GM12872 (cell line): ENCODE measurements around the gene KRT73.

Source experiments
- TF ChIP-seq, protein P1 (sequence below): IDR thresholded peaks from 3 replicates; pipeline ENCODE4 v1.5.1; 2011; ENCODE audit warnings: low read depth, mild to moderate bottlenecking, low read length, moderate library complexity; ENCODE audit not compliant: insufficient read depth

The KRT73 gene

GRCh38 chr12:52651726-52652261, 33.4 kb upstream of the KRT73 start, which contains the start of gene KRT2:
Gene KRT2, minus strand, starts transcription at chr12:52652211. Its CDS starts 69 bp downstream, at chr12:52652142.
- TF ChIP-seq, protein P1, sequence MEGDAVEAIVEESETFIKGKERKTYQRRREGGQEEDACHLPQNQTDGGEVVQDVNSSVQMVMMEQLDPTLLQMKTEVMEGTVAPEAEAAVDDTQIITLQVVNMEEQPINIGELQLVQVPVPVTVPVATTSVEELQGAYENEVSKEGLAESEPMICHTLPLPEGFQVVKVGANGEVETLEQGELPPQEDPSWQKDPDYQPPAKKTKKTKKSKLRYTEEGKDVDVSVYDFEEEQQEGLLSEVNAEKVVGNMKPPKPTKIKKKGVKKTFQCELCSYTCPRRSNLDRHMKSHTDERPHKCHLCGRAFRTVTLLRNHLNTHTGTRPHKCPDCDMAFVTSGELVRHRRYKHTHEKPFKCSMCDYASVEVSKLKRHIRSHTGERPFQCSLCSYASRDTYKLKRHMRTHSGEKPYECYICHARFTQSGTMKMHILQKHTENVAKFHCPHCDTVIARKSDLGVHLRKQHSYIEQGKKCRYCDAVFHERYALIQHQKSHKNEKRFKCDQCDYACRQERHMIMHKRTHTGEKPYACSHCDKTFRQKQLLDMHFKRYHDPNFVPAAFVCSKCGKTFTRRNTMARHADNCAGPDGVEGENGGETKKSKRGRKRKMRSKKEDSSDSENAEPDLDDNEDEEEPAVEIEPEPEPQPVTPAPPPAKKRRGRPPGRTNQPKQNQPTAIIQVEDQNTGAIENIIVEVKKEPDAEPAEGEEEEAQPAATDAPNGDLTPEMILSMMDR = no peak

GRCh38 chr12:52650520-52651081, 32.2 kb upstream of the KRT73 start:
- TF ChIP-seq, protein P1 = no peak

- TF ChIP-seq, protein P1 = no peak
Observed at GRCh38 chr12:52649066-52649465, 30.7 kb upstream of the KRT73 start.

DNA sequence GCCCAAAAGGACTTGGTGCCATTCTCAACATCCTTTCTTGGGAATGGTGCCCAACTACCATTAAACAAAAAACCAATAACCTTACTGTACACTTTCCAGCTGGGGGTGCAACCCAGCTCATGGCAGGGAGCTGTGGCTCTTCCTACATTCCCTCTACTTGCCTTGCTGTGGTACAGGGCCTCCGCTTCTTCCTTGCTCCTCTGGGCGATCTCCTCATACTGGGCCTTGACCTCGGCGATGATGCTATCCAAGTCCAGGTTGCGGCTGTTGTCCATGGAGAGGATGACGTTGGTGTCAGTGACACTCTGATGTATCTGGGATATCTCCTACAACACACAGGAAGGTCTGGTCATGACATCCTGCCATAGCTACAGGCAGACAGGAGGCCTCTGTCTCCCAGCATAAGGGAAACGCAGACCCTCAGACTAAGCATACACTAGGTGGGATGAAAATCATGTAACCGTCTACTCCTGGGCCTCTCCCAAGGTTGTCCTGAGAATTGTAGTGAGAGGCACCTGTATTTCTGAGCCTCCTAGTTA, 29.7 kb upstream of the KRT73 start:
- TF ChIP-seq, protein P1 = no peak

DNA sequence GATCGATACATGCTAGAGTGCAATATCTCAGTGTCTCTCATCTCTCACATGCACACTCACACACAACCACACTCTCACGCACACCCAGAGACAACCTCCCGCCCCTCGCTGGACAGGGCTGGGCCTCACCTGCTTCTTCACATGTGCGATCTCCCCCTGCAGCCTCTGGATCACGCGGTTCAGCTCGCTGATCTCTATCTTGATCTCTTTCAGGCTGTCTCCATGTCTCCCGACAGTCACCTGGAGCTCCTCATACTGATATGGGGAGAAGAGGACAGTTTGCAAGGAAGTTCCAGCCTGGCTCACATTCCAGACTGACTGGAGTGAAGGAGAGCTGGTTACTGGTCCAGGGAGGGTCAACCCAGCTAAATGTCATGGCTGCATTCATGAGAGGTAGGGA, 29.2 kb upstream of the KRT73 start:
- TF ChIP-seq, protein P1 = no peak

DNA sequence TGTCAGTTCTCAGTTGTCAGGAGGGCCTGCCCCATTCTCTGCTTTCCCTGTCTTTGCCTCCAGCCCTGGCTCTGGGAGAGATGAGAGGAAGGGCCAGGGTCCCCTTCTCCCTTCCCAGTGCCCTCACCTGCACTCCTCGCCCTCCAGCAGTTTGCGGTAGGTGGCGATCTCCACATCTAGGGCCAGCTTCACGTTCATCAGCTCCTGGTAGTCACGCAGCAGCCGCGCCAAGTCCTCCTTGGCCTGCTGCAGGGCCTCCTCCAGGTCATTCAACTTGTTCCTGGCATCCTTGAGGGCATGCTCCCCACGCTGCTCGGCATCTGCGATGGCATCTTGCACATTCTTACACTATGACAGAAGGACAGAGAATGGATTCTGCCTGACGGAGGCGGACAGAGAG, 28.3 kb upstream of the KRT73 start:
- TF ChIP-seq, protein P1 = no peak

DNA sequence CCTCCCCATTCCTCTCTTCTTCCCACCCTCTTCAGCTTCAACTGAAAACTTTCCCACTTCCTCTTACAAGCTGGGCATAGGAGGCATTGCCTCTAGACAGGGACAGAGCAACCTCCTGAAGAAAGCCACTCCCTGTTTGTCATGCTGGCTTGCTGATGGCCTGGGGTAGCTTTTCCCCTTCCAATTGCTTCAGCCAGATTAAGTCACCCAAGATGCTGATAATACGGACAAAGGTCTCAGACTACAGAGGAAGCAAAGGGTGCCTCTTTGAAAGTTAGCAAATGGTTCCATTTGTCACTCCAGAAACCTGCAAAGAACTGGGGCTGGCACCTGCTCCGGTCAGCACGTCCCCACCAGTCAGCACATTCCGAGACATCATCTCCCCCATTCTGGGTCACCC, 27.6 kb upstream of the KRT73 start:
- TF ChIP-seq, protein P1 = no peak
